Hair follicle dermal papilla cell (primary cell): ENCODE results near the gene SPIN3. TPM values are rescaled to one million over a fixed set of nuclear protein-coding genes. Genes with fewer than 3 reads are reported as not detected.

Experiments
- total RNA-seq: library from RNA; depleted of rRNA; stranded (reverse); fragments of >200 nt; gene quantifications from 2 replicates; pipeline ENCODE4 v1.2.3, GENCODE V29; 2012

Gene SPIN3
- 8.6 and 9.2 TPM in 2 replicates for total RNA-seq

GRCh38 chrX:56995271-56995994 lies at the start of gene SPIN3:
SPIN3 (minus strand) TSS chrX:56995541; CDS start chrX:56994947, 594 bp downstream.

Other genes starting within 250 kb of the SPIN3 start
- gene SPIN2B, start 126.0 kb upstream of the SPIN3 start, total RNA-seq = 6.5 and 7.7 TPM in 2 replicates
- 2.2 and 3.4 TPM in 2 replicates for gene SPIN2A, start 141.9 kb upstream of the SPIN3 start, total RNA-seq